NCI-H748 treated with DMSO at 0.1 percent for 48 hours (cell line): ENCODE measurements around the gene ARL8B.
A peak's percentile ranks its signal among the peaks of the same experiment; 100 is the strongest.
"Not testable (repeated sequence)": the region's sequence is repeated elsewhere in the genome, so short reads cannot be mapped to it uniquely, and the experiment has no call there.

Experiments used
- DNase-seq: peaks from one replicate; lab custom pipeline; 2025; lab: John Stamatoyannopoulos, UW

The ARL8B gene

DNA sequence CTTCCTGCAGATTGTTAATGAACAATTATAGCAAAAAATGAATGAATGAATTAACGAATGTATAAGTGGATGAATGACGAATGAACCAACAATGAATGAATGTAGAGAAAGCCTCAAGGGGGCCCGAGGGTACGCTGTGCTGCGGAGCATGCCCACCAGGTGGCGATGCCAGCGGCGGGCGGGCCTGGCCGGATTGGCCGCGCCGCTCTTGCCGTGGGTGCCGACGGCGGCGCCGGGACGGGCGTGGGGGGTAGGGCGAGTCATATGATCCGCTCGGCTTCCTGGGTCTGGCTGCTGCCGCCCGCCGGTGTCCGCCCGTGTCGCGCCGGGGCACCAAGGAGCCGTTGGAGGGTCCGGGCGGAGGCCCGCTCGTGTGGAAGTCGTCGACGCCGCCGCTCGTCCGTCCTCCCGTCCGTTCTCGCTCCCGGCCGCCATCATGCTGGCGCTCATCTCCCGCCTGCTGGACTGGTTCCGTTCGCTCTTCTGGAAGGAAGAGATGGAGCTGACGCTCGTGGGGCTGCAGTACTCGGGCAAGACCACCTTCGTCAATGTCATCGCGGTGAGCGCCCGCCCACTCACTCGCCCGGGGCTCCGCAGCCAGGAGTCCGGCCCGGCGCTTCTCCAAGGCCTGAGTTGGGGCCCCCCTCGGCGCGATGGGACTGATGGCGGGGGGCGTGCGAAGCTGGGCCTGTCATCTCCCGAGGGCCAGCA is at the start of gene ARL8B:
ARL8B (plus strand) TSS at position 263 of the 711 bp plus-strand sequence; CDS start at position 437, 174 bp downstream.
- peak; percentile 24 for DNase-seq

DNA sequence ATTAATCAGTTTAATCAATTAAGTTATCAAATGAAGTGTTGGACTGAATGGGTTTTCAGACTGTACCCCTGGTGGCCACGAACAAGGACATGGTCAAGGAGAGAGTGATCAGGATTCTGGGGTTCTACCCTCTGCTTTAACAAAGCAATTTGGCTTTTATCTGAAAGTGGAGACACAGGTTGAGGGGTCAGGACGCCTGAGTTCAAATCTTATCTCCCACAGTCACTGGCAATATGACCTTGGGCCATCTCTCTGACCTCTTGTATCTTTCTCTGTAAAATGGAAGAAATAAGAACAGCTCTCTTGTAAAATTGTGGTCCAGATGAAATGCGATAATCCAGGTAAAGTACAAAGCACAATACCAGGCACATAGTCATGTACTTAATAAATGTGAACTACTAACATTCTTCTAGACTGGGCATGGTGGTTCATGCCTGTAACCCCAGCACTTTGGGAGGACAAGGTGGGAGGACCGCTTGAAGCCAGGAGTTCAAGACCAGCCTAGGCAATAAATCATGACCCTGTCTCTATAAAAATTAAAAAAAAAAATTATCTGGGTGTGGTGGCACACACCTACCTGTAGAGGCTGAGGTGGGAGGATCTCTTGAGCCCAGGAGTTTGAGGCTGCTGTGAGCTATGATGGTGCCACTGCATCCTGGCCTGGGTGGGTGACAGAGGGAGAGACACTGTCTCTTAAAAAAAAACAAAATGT is 48.6 kb upstream of the ARL8B start:
- DNase-seq = no peak

DNA sequence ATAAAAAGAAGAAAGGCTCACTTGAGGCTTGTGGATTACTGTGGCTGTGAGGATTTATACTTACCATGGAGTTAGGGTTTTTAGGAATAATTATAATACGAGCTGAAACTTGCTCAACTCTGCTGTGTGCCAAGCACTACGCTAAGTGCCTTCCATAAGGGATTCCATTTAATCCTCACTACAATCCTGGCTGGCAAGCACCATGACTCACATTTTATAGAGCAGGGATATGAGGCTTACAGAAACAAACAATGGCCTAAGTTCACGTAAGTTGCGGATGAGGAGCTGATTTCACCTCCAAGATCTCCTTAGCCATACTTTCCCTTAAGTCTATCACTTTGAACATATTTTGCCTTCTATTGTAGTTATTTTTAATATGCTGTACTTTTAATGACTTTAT is 43.9 kb upstream of the ARL8B start:
- DNase-seq = no peak

DNA sequence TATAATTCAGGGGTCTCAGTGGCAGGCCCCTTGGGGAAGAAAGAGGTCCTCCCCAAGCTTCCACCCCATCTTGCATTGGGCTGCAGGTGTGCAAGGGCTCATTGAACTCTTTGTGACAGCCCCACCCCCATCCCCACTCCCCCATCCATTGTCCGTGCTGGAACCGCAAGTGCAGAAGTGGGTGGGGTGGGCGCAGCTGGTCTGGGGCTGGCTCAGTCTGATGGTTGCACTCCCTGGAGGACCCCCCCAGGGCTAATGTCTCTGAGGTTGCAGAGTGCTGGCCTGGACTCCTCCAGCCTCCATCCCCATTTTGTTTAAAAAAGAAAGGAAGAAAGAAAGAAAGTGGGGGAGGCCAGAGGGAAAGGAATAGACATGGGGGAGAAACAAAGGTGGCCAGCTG is 42.3 kb upstream of the ARL8B start:
- no peak for DNase-seq

DNA sequence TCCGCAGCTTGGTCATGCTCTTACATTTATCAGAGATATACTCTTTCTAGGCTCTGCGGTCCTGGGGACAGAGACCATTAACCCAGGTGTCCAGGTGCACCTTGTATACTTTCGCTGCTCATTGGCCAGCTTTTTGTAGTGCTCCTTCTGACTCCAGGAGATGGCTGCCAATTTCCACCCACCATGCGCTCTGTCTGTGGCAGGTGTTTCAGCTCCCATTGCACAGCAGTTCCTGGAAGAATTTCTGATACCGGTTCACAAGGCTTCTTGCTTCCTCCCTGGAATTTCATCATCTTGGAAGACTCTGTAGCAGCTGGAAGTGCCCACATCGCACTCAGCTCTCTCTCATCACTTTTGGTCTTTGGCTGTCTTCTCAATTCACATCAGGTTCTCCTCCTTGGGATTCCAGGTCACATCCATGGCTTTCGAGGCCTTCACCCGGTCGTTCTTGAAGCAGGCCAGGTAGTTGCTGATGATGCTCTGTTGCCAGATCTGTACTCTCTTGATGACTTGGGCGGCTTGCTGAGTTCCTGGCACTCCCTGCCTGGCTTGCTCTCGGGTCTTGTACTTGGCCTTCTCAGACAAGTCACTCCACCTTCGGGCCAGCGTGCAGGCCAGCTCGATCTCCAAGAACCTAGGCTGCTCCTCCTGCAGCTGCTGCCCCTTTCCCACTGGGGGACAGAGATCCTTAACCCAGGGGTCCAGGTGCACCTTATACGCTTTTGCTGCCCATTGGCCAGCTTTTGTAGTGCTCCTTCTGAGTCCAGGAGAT is 41.1 kb upstream of the ARL8B start:
- no peak for DNase-seq

DNA sequence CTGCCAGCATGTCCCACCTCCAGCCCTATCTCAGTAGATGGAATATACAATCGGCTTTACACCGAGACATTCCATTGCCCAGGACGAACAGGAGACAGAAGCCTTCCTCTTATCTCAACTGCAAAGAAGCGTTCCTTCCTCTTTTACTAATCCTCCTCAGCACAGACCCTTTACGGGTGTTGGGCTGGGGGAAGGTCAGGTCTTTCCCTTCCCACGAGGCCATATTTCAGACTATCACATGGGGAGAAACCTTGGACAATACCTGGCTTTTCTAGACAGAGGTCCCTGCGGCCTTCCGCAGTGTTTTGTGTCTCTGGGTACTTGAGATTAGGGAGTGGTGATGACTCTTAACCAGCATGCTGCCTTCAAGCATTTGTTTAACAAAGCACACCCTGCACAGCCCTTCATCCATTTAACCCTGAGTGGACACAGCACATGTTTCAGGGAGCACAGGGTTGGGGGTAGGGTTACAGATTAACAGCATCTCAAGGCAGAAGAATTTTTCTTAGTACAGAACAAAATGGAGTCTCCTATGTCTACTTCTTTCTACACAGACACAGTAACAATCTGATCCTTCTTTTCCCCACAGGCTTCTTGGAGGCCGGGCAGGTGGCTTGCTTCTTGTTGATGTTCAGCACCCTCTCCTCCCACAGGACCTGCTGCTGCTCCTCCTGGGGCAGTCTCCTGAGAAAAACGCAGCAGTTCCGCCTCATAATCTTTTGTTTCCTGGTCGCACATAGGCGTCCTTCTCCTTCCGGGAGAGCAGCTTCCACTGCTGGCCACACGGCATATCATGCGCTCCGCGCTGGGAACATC is 39.9 kb upstream of the ARL8B start:
- DNase-seq = not testable (repeated sequence)

DNA sequence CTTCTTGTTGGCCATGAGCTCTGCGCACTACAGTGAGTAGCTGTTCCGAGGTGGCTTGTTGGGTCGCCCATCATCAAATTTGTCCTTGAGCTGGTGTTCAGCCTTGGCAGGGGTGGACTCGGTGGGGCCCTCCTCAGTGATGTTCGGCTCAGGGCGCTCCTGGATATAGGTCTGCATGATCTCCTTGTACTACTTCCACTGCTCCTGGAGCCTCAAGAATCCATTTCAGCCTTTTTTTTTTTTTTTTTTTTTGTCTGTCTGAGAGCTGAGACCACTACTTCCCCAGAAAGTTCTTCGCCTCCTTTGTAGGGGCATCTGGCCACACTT is 39.3 kb upstream of the ARL8B start:
- no peak for DNase-seq

DNA sequence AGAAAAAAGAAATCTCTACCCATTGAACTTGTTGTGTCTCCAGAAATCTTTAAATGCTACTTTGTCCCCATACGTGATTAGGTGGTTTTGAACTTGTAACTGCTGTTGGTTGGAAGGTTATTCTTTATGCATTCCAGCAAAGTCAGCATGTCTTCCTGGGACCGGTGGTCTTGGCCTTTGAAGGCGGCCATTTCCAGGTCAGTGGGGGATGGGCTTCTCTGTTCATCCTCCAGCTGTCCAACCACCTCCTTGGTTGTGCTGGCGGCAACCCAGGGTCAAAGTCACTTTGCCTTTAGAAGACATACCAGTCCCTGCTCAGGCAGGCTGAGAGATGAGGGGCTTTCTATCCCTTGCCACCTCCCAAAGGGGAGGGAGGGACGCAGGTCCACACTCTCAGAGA is 37.9 kb upstream of the ARL8B start:
- no peak for DNase-seq

DNA sequence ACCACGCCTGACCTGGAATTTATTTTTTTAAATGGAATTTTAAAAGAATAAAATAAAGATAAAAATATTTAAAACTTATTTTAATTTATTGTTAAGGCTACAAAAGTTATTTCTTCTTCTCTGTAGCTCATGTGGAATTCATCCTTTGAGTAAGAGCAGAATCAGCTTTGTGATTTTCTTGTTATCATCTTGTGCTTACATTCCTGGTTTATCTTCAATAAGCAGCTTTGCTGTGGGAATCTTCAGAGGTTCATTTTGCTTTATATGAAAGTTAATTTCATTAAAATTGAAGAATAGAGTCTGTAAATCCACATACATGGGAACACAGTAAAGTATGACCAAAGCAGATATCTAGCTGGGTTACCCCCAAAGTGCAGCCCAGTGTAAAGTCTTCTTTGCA is 35.4 kb upstream of the ARL8B start:
- no peak for DNase-seq

DNA sequence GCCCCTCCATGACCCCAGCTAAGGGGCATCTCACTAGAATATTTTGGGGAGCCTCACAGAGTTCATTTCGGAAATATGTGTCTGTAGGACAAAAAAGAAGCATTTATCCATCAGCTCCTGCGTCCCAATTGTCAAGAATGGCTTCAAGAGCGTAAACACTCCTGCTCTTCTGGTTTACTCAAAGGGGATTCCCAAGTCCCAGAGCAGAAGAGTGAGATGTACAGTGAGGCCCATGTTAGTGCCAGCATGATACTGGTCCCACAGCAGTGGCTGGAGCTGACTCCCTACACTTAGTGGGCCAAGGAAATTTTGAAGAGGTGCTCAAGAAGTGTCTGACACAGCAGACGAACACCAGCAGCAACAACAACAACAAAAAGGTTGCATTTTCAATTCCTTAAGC is 34.9 kb upstream of the ARL8B start:
- no peak for DNase-seq

DNA sequence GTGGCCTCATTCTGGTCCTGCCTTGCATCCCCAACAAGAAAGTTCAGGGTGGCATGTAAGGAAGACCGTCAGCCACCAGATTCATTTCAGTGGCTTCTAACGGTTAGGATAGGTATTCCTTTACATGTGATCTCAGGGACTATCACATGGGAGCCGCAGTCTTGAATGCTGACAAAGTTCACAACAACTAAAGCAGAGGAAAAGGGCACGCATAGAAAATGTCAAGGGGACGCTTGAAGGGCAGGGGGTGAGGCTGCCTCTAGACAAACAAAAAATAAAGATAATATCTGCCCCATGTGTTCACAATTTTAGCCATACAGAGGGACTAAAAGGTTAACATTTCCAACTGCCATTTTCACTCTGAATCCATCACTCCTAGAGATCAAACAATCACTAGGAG is 31.9 kb upstream of the ARL8B start:
- DNase-seq = no peak

DNA sequence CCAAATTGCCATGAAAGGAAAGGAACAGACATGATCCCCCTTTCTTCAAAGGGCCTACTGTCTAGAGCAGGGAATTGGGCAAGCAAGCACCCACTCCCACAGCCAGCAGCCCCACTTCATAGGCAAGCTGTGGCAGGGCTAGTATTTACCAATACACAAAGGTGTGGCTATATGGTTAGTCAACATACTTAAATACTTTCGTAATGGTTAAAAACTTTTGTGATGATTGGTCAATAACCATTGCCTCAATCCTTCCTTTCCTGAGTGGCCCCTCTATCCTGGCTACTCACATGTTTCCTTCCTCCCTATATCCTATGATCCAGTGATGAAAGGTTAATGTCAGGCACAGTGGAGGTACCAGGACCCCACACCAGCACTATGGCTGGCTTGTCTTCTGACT is 30.1 kb upstream of the ARL8B start:
- no peak for DNase-seq

DNA sequence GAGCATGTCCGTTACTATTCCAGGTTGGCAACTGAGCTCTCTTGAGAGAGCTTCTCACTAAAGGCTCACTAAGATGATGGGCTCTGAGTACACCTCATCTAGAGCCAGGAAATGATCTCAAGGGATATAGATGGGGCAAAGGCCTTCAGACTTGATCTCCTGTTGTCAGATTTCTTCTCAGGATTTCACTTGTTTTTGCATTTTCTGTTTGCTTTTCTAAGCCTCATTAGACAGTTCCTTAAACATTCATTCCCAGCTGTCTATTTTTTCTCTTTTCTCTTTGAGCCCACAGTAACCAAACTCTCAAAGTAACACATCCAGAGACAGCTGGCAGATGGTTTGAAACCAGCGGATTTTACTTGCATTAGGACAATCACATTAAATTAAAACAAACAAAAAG is 28.4 kb upstream of the ARL8B start:
- no peak for DNase-seq

DNA sequence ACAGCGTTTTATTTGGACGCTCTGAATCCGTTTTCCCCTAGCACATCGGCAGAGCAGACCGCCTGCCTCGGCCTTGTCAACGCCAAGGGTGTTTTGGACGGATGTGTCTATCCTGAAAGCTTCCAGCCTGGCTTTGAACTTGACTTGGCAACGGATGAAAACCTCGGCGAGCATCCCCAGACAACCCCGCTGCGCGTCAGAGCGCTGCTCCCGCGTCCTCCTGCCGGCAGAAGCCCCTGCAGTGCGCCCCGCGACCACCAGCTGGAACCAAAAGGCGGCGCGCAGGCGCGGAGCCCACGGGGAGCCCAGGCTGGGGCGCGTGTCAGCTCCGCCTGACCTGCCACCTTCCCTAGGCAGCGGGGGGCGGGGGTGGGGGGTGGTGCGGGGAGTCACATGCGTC is 26.2 kb upstream of the ARL8B start:
- DNase-seq = no peak

DNA sequence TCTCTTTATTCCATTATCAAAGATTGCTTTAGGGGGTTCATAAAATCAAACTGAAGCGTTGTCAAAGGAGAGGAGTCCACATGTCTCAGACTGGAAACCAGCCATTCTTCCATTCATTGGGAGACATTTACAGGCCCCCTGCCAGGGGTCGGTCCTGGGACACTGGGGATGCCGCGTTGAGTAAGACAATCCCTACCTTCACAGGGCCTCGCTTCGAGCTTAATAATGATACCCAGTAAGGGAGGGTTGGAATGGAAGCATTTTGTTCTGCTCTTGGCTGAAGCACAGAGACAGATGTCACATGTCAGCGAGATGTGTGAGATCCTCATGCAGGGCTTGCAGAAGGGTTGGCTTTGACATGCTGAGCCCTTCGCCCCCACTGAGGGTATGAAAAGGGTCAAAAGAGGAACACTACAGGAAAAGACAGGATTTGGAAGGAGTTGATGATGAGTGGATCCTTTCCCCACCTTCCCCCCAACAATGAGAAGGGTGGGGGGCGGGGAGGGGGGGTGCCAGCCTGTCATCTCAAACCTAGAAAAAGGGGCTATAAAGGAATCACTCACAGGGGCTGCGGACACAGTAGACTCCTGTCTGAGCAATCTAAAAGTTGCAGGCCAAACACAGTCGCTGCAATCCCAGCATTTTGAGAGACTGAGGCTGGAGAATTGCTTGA is 25.6 kb upstream of the ARL8B start:
- no peak for DNase-seq

DNA sequence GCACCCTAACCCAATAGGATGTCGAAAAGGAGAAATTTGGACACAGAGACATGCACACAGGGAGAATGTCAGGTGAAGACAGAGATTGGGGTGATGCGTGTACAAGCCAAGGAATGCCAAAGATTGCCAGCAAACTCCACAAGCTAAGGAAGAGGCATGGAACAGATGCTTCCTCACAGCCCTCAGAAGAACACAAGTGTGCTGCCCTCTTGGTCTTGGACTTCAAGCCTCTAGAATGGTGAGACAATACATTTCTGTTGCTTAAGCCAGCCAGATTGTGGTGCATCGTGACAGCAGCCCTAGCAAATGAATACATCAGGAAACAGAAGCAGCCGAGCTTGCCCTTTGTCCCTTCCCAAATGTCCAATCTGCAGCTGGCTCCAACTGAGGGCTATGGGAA is 23.7 kb upstream of the ARL8B start:
- DNase-seq = no peak

DNA sequence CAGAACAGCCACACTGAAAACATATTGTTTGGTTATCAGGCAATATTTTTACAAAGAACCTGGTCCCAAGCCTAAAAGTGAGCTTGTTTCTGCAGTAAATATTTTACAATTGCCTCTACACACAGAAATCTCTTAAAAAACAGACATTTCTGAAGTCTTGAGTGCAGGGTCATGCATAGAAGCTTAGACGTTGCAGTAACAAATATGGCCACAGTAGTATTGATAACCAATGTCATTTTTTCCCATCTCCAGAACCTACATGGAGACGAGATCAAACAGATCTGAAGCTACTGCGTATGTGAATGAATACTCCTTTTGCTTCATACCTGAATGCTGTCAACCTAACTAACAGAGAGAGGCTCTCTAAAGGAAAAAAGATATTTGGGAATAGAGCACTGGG is 19.6 kb upstream of the ARL8B start:
- DNase-seq = no peak

DNA sequence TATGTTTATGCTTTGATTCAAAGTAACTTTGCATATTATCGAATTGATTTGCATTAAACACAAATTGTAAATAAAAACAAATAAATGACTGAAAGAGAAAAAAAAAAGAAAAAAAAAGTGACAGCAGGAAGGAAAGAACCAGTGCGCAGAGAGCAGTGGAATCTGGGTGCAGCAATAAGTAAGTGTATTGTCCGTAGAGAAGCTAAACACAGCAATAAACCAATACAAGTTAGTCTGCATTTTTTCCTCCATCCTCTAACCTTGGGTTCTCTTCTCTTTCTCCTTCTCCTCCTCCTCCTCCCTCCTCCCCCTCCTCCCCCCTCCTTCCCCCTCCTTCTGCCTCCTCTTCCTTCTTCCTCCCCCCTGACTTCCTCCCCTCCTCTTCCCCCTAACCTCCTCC is 18.3 kb upstream of the ARL8B start:
- no peak for DNase-seq

DNA sequence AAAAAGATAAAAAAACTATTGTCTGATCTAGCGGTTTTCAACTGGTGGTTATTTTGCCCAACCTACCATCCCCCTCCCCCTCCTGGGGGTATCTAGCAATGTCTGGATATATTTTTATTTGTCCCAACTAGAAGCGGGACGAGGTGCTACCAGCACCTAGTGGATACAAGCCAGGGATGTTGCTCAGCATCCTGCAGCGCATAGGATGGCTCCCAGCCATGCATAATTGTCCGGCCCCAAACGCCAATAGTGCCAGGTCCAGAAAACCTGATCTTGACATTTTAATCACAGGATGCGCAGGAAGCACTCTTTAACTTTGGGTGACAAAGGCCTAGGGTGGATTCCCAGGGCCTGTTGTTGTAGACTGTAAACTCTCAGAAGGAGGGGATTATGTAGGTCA is 17.0 kb upstream of the ARL8B start:
- DNase-seq = no peak

DNA sequence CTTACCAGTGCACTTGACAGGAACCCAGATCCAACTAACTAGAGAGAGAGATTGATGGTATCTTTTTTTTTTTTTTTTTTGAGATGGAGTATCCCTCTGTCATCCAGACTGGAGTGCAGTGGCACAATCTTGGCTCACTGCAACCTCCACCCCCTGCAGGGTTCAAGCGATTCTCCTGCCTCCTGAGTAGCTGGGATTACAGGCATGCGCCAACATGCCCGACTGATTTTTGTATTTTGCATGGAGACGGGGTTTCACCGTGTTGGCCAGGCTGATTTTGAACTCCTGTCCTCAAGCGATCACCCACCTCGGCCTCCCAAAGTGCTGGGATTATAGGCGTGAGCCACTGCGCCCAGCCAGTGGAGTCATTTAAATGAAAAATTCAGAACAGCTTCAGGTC is 15.7 kb upstream of the ARL8B start:
- DNase-seq = not testable (repeated sequence)

DNA sequence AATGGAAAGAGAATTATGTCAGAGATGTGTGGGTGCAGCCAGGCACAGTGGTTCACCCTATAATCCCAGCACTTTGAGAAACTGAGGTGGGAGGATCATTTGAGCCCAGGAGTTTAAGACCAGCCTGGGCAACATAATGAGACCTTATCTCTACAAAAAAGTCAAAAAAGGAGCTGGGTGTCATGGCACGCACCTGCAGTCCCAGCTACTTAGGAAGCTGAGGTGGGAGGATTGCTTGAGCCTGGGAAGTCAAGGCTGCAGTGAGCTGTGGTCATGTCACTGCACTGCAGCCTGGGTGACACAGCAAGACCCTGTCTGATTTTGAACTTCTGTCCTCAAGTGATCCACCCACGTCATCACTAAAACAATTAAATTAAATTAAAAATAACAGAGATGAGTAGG is 15.2 kb upstream of the ARL8B start:
- not testable (repeated sequence) for DNase-seq

DNA sequence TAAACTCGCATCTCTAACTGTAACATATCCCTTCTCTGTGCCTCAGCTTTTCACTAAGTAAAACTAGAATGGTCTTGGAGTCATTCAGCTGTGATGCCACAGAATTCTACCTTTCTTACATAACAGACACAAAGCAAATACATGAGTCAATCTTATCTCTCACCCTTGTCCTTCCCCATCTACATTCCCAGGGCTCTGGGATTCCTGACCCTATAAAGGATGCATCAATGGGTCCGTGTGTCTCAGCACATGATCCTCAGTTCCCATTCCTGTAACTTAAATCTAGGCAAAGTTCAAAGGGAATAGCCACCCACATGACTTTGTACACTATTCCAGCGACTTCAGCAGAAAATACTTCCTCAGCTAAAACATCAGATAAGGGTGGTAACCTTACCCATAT is 11.8 kb upstream of the ARL8B start:
- no peak for DNase-seq
